SKM-1 (cell line): ENCODE measurements around the gene NLRC5.
A peak's percentile ranks its signal among the peaks of the same experiment; 100 is the strongest.

ENCODE experiments used
- DNase-seq: peaks from one replicate; lab custom pipeline; 2025; ENCODE audit not compliant: unreplicated experiment; lab: John Stamatoyannopoulos, UW

NLRC5 gene

DNA sequence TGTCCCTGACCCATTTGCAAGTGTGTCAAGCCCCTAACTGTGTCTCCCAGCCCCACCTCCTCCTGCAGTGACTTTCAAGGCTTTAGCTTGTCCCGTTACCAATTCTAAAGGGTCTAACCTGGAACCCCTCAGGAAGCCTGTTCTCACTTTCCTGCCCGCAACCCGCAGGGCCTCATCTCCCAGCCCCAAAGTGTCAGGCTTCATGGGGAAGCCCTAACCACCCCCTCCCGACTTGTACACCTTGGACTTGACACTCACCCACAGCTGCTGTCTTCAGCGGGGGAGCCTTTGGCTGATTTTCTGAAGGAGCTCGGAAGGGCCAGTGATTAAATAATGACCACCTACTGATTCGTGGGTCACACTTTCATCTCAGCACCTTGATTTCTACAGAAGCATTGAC lies 33.1 kb downstream of the NLRC5 start:
- DNase-seq: no peak

DNA sequence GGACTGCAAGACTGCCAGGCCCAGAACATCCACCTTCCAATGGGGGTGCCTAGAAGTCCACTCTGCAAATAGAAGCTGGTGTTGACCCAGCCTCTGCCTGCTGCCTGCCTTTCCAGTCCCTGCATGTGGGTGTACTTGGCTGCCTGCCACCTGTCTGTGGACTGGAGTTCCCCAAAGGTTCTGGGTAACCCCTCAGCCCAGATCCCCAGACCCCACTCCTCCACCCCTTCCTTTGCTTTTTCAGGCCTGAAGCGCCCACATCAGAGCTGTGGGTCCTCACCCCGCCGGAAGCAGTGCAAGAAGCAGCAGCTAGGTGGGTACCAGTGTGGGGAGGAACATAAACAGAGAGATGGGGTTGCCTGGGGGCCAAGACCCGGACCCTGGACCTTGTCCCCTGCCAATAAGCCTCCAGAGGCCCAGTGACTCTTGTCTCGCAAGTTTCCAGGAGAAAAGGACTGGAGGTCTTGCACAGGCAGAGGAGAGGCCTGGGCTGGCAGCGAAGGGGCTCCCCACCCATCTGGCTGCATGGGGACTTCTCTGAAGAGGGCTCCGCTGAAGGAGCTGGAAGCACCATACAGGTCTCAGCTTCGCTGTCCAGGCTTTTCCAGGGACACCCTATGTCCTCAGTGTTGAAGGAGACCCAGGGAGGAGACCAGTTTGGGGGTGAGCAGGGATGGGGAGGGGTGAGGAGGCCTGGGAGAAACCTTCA lies 34.3 kb downstream of the NLRC5 start:
- no peak for DNase-seq

DNA sequence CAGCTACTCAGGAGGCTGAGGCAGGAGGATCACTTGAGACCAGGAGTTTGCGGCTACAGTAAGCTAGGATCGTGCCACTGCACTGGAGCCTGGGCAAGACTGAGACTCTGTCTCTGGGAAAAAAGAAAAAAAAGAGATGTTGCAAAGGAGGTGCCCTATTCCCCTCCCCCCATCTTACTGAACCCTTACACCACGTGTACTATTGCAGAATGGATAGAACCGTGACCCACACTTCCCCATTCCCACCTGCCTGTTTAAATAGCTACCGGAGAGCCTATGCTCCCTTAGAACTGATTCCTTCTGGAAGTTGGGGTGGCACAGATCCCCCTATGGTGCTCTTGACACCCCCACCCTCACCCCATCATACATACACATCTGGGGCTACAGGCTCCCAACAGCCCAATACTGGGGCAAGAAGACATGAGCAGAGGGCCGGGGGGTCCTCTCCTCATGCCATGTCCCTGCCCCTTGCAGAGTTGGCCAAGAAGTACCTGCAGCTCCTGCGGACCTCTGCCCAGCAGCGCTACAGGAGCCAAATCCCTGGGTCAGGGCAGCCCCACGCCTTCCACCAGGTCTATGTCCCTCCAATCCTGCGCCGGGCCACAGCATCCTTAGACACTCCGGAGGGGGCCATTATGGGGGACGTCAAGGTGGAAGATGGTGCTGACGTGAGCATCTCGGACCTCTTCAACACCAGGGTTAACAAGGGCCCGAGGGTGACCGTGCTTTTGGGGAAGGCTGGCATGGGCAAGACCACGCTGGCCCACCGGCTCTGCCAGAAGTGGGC lies 35.7 kb downstream of the NLRC5 start:
- DNase-seq: peak; percentile 35

DNA sequence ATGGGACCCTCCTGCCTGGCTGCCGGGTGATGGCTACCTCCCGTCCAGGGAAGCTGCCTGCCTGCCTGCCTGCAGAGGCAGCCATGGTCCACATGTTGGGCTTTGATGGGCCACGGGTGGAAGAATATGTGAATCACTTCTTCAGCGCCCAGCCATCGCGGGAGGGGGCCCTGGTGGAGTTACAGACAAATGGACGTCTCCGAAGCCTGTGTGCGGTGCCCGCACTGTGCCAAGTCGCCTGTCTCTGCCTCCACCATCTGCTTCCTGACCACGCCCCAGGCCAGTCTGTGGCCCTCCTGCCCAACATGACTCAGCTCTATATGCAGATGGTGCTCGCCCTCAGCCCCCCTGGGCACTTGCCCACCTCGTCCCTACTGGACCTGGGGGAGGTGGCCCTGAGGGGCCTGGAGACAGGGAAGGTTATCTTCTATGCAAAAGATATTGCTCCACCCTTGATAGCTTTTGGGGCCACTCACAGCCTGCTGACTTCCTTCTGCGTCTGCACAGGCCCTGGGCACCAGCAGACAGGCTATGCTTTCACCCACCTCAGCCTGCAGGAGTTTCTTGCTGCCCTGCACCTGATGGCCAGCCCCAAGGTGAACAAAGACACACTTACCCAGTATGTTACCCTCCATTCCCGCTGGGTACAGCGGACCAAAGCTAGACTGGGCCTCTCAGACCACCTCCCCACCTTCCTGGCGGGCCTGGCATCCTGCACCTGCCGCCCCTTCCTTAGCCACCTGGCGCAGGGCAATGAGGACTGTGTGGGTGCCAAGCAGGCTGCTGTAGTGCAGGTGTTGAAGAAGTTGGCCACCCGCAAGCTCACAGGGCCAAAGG lies 36.8 kb downstream of the NLRC5 start:
- no peak for DNase-seq

DNA sequence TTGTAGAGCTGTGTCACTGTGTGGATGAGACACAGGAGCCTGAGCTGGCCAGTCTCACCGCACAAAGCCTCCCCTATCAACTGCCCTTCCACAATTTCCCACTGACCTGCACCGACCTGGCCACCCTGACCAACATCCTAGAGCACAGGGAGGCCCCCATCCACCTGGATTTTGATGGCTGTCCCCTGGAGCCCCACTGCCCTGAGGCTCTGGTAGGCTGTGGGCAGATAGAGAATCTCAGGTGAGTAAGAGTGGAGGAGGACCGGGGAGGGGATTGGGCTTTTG lies 37.4 kb downstream of the NLRC5 start:
- no peak for DNase-seq

DNA sequence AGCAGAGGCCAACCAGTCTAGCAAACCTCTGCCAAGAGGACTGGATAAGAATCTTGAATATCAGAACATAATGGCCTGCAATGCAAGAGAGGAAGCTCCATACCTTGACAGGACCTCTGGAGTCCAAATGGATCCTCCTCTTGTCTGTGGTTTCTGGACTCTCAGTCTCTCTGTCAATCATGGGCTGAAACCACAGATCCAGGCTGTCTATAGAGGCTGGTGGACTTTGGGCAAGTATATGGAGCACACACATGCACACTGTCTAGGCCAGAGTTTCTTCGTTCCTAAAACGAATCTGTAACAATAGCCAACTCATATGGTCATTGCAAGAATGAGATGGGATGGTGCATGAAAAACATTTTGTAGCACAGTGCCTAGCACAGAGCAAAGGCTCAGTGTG lies 37.7 kb downstream of the NLRC5 start:
- no peak for DNase-seq

DNA sequence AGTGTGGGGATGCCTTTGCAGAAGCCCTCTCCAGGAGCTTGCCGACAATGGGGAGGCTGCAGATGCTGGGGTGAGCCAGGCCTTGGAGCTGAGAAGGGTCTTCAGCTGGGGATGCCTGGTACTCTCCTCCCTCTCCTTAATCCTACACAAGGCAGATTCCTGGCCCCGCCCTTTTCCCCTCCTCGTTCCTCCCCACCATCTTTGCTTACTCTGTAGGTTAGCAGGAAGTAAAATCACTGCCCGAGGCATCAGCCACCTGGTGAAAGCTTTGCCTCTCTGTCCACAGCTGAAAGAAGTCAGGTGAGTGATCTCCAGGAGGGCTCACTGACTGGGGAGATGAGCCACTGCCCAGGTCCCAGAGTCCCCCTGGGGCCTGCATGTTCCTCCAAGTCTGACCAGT lies 38.7 kb downstream of the NLRC5 start:
- DNase-seq: no peak

DNA sequence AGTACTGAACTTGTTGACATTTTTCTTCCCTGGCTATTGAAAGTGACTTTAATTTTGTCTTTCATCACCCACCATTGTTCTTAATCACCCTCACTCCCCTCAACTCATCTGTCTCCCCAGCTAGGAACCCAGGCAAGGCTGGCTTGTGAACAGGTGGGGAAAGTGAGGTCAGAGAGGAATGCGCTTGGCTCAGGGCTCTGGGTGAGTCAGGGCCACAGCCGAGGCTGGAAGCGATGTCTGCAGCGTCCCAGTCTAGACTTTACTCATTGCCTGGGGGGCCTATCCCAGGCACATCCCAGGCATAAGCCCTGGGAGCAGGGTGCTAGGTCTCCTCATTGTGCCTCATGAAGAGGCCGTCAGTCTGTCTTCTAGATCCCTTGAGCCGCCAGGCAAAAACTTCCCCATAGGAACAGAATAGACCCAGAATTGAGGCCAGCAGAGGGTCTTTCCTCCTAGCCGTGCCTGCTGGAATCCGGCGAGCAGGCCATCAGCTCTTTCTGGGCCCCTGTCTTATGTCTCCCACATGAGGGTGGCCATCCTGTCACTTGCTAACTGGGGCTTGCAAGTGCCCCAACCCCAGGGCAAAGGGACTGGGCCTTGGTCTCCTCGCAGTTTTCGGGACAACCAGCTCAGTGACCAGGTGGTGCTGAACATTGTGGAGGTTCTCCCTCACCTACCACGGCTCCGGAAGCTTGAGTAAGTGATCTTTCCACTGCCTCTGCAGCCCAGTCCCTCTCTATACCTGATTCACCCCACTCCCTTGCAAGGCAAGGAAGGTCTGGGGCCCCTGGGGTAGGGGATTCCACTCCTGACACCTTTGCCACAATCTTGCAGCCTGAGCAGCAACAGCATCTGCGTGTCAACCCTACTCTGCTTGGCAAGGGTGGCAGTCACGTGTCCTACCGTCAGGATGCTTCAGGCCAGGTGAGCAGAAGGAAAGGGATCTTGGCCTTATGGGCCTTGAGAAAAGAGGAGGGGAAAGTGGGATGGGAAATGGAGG lies 40.1 kb downstream of the NLRC5 start:
- no peak for DNase-seq

DNA sequence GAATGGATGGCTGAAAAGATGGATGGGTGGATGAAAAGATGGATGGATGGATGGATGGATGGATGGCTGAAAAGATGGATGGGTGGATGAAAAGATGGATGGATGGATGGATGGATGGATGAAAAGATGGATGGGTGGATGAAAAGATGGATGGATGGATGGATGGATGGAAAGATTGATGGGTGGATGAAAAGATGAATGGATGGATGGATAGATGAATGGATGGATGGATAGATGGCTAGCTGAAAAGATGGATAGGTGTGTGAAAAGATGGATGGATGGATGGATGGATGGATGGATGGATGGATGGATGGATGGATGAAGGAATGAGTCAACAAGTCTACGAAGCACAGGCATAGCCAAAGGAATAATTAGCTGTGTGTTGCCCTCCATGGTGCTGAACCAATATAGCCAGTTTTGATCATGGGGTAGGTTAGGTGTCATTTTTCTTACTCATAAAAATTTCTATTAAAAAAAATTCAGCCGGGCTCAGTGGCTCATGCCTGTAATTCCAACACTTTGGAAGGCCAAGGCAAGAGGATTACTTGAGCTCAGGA lies 41.1 kb downstream of the NLRC5 start:
- DNase-seq: no peak

DNA sequence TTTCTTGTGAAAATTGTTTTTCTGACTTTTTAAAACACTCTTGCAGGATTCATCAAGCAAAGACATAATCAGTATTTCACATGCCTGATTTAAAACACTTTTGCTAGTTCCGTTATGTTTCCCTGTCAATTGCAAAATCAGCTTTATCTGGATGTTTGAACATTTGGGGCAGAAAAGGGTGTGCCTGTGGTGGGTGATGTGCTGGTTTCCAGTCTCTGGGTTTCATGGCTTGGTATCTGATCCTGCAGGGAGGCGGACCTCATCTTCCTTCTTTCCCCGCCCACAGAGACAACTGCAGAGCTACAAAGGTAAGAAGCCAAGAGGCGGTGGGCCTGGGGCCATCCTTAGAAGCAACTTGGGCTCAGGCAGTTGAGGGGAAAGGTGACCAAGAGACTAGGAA lies 41.8 kb downstream of the NLRC5 start:
- no peak for DNase-seq

DNA sequence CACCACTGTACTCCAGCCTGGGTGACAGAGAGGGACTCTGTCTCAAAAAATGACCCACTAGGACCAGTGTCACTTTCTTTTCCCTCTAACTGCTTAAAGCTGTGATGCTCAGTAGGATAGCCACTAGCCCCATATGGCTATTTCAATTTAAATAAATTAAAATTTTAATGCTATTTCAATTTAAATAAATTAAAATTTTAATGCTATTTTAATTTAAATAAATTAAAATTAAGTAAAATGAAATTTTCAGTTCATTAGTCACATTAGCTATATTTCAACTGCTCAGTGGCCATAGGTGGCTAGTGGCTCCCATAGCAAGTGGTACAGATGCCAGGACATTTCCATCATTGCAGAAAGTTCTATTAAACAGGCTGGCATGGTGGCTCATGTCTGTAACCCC lies 43.0 kb downstream of the NLRC5 start:
- DNase-seq: no peak

DNA sequence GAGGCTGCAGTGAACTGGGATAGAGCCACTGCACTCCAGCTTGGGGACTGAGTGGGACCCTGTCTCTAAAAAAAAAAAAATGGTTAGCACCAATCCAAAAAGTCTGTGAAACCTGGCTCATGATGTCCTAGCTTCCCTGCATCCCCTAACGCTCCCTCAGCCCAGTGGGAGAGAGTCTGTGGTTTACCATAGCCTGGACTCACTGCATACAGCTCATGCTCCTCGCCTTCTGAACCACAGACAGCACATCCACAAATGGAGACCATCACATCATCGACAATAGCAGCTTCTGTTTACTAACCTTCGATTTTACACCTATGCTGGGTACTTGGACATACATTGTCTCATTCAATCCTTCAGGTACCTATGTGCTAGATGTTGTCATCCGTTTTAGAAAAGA lies 43.6 kb downstream of the NLRC5 start:
- no peak for DNase-seq

DNA sequence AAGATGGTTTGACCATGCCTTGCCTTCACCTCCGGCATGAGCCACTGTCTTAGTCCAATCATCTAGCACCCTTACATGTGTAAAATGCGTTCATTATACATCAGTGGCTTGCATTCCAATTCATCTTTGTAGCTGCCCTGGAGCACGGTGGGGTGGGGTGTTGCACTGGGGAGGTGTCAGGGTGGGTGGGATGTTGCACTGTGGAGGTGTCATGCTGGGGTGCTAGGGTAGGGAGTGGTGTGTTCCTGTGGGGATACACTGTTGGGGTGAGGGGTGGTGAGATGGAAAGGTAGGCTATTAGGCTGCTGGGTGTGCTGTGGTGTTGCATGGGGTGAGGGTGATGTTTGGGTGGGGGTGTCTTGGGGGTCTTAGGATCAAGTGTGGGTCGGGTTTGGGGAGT lies 47.0 kb downstream of the NLRC5 start:
- DNase-seq: no peak

DNA sequence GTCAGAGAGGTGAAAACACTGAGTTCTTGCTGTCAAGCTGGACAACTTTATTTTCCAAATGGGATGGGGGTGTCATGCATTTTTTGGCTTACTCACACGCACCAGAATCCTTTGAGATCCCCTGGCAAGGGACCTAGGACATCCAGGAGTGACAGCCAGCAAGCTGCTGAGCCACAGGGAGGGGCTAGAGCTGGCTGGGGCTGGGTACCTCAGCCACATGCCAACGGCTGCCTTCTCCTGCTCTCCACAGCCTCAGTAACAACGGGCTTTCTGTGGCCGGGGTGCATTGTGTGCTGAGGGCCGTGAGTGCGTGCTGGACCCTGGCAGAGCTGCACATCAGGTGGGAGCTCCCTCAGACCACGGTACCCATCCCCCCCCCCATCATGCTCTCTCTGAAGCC lies 47.6 kb downstream of the NLRC5 start:
- DNase-seq: no peak

DNA sequence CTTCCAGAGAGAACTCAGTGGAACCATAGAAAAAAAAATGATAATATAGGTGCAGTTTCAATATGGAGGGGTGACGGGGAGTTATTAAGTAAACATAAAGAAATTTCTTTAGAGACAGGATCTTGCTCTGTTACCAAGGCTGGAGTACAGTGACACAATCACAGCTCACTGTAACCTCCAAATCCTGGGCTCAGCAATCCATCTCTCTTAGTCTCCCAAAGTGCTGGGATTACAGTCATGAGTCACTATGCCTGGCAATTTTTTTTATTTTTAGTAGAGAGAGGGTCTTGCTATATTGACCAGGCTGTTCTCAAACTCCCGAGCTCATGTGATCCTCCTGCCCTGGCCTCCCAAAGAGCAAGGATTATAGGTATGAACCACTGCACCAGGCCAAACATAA lies 48.8 kb downstream of the NLRC5 start:
- no peak for DNase-seq

DNA sequence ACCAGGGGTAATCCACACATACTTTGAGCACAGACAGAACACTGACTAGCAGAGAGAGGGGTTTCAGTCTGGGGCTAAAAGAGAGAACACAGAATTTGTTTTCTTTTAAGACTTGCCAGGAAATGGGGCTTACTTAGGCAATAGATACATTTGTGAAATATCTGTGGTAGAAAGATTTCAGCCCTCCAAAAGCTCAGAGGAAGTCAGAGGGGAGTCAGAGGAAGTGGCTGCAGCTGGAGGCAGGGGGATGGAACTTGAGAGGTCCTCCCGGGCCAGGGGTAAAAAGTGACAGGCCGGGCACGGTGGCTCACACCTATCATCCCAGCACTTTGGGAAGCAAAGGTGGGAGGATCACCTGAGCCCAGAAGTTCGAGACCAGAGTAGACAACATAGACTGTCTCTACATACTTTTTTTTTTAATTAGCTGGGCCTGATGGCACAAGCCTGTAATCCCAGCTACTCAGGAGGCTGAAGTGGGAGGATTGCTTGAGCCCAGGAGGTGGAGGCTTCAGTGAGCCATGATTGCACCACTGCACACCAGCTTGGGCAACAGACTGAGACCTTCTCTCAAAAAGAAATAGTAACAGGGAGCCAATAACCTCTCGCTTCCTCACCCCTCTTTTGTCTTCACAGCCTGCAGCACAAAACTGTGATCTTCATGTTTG lies 49.9 kb downstream of the NLRC5 start:
- DNase-seq: peak; percentile 86

DNA sequence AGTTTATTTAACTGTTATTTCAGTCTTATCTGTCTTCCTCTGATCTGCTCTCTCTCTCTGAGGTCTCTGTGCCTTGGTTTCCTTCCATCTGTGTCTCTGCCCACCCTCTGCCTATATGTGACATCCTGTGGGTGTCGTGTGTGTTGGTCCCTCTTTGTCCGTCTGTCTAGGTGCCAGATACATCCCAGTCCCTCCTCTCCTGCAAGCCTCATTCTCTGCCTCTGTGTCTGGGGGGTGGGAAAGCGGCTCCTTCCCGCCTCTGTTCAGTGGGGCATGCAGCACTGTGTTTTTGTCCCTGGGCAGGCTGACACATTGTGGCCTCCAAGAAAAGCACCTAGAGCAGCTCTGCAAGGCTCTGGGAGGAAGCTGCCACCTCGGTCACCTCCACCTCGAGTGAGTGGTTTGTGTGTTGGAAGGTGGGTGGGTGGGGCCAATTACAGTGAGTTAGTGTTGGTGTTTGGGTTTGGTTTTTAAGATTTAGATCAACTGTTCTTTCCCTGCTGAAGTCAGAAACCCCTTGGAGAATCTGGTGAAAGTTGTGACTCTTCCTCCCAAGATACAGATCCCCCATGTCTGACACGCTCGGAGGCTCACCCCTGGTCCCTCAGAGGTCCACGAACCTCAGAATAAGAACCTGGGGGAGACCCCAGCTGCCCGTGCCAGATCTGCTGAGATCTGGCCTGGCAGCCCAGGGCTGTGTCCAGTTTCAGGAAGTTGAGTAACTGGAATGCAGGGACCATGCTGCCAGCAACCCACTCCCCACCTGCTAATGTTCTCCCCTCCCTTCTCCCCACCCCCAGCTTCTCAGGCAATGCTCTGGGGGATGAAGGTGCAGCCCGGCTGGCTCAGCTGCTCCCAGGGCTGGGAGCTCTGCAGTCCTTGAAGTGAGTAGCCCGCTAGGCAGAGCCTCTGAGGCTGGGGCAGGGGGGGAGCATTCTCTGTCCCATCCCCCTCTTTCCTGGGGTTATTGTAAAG lies 52.1 kb downstream of the NLRC5 start:
- DNase-seq: no peak

DNA sequence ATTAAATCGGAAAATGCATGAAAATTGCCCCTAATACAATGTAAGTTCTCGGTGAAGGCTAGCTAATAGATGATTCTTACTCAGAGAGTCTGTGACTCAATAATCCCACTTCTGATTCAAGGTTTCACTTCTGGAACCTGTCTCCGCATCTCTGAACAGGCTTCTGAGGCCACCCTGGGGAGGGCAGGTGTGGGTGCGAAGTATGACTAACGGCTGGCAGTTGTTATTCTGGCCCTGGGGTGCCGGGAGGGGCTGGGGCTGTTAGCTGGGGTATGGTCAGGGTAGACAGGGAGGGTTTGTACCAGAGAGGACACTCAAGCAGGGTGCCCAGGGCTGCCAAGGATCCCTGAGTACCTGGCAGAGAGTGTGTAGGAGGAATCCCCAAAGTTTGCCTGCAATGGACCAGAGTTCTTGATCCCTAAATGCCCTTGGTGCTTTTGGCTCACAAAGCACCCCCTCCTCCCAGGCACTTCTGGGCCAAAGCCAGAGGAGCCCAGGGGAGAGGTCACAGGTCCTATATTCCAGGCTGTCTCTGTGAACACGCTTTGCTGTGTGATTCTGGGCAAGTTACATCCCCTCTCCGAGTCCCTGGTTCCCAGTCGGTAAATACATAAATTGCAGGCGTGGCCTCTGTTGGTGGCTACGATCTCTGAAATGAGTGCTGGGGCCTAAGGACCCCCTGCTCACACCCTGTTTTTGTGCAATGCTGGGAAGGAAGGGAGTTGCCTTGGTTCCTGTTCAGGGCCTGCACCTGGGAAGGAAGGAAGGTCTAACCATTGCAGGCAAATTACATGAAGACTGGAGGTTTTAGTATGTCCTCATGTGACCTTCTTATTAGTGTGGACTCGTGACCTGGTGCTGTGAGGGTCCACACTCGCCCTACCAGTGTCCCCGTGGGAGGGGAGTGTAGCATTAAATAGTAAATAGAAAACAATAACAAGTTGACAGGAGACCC lies 53.1 kb downstream of the NLRC5 start:
- peak; percentile 31 for DNase-seq
